GM12892 (cell line): ENCODE measurements around the gene TPM1.

ENCODE experiments used
- POLR2A ChIP-seq: IDR thresholded peaks from 2 replicates; pipeline ENCODE4 v1.6.1; 2011; ENCODE audit warnings: low read depth, low read length, control low read depth
- POLR2AphosphoS5 ChIP-seq: IDR thresholded peaks from 2 replicates; pipeline ENCODE4 v1.6.1; 2011; ENCODE audit warnings: low read depth, low read length, control low read depth

GRCh38 chr15:63052961-63053698 lies 10.6 kb downstream of the TPM1 start:
- TF ChIP-seq POLR2A (no peak), POLR2AphosphoS5 (no peak)
